NCI-H524 (cell line): ENCODE measurements around the gene CFDP1.
"Not testable (repeated sequence)": the region's sequence is repeated elsewhere in the genome, so short reads cannot be mapped to it uniquely, and the experiment has no call there.

Source experiments
- DNase-seq, 2 experiments: peaks; one replicate each; lab custom pipeline; 2025; lab: John Stamatoyannopoulos, UW

The CFDP1 gene

DNA sequence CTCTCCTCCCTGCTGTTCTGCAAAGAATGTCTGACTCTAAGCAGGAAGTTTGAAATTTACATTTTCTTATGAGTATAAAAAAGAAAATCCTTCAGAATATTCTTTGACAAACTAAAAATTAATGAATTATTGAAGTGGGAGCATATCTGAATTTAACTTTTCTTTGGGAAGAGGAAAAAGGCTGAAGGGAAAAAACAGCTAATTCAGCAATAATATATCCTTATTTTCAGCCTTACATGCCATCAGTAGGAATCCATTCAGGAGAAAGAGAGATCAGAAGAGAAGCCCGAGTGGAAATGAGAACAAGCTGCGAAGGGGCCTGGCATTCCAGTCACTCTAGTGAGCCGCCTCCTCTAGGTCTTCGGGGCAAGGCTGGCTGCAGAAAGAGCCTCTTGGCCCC, 140.1 kb downstream of the CFDP1 start:
- DNase-seq: no peak

DNA sequence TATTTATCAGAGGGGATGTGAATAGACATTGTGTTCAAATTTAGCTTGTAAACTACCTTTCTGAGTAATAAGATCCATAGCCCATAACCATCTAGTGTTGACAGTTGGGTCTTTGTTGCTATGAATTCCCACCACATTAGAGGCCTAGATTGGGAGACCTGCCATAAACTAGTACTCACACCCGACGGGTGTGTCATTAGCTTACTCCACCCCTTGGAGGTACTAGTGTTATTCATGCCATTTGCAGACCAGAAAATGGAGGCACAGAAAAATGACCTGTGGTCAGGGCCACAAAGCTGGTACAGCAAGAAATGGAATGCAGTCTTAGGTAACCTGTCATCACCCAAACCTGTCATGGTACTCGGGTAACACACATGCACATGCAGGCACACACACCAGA, 140.6 kb downstream of the CFDP1 start:
- DNase-seq: no peak

DNA sequence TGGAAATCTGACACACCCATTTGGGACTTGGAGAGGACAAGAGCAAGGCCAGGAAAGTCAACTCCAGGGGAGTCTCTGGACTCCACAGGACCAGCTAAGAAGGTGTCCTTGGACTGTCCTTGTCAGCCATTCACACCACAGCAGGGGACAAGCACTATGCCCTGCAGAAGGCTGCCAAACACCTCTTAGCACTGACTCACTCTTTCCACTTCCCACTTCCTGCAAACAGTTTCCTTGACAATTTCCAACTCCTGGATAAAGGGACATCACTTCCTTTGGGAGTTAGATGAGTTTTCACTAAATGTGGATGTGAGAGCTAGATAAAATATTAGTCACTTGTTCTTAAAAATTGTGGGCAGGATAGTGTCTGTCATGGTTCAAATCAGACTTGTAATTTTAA, 144.1 kb downstream of the CFDP1 start:
- DNase-seq: no peak

DNA sequence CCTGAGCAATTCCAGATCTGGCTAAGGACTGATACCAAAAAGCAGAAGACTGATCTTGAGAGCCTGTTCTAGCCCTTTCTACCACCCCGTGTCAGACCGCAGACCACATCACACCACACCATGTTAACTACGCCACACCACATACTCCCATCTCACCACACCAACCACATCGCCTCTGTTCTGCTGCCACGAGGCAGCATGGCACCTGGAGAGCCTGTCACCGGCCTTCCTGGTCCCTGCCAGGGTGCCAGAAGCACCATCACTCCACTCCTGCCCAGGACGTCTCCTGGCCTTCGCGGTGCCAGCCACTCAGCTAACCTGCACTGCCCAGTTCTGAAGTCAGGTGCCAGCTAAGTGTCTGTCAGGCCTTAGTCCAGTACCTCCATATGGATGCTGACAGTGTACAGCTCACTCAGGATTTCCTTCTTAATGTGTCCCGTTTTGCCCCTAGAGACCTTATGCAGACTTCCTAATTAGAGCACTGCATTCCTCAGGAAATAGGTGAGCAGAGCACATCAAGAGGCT, 144.6 kb downstream of the CFDP1 start:
- DNase-seq: no peak

DNA sequence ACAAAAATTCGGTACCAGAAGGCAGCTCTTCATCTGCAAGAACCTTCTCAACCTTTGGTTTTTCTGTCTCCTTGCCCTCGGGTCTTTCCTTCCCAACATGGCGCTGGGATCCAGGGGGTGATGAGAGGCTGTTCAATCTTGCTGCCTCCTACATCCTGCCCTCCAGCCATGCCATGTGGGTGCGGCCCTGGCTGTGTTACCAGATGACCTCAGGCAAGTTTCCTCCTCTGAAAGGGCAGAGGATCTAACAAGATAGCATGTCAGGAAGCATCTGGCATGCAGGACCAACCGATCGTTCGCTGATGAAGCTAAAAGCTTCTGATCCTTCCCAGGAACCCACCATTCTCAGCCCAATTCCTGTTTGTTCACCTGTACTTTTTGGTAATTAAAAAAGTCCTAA, 145.1 kb downstream of the CFDP1 start:
- DNase-seq: no peak

DNA sequence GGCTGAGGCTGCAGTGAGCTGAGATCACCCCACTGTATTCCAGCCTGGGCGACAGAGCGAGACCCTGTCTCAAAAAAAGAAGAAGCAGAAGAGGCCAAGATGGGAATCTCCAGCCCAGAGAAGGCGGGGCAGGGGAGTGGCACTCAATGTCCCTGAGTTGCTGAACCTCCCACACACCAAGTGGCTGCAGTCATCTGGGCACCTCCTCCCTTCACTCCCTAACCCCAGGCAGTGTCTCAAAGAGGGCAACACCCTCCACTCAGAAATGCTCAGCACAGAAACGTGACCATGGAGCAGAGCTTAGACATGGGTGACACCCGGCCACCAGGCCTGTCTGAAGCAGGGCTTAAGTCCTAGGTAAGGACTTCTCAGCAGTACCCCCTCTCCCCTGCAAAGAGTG, 145.6 kb downstream of the CFDP1 start:
- DNase-seq: peak in 1 of 2 experiments; percentile 29

DNA sequence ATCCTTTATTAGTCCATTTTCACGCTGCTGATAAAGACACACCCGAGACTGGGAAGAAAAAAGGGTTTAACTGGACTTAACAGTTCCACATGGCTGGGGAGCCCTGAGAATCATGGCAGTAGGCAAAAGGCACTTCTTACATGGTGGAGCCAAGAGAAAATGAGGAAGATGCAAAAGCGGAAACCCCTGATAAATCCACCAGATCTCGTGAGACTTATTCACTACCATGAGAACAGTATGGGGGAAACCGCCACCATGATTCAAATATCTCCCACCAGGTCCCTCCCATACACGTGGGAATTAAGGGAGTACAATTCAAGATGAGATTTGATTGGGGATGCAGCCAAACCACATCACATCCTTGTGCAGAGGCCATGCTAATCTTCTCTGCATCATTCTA, 146.9 kb downstream of the CFDP1 start:
- no peak for DNase-seq

DNA sequence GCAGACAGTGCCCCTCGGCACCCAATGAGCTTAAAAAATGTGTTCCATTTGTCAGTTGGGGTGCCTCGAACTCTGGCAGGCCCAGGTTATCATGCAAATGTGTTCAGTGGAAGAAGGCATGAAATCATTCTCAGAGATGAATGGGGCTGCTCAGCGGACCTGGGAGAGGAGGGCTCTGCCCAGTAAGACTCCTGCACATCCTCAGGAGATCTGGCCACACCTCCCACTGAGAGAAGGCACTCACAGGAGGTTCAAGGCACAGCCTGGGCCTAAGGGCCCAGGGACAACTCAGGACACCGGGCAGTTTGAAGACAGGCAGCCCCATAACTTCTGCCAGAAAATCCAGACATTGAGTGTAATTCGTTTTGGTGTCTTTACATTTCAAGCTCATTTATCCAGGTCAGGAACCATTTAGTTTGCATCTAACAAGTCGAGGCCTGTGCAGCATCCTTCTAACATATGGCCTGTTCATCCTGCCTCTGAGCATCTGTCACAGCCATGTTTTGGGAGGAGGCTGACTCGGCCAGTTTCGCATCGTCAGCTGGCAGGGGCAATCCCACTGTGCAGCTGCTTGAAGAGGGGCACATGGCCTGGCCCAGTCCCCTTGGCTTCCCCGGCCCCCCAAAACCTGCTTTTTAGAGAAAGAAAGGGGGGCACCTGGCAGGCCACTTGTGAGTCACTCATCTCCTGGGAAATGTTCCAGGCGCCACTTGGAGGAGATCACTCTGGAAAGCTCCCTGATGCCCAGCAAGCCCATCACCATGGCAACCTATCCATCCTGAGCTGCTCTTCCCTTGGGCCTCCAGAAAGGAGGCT, 150.6 kb downstream of the CFDP1 start:
- peak; percentile 98 to 100 for DNase-seq

DNA sequence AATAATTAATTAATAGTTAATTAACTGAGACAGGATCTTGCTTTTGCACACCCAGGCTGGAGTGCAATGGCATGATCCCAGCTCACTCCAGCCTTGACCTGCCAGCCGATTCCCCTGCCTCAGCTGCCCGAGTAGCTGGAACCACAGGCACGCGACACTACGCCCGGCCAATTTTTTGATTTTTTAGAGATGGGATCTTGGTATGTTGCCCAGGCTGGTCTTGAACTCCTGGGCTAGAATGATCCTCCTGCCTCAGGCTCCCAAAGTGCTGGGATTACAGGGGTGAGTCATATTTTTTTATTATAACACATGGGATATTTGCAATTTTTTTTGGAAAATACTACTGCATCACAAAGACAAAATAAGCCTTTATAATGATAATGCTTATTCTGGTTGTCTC, 151.5 kb downstream of the CFDP1 start:
- DNase-seq: no peak

DNA sequence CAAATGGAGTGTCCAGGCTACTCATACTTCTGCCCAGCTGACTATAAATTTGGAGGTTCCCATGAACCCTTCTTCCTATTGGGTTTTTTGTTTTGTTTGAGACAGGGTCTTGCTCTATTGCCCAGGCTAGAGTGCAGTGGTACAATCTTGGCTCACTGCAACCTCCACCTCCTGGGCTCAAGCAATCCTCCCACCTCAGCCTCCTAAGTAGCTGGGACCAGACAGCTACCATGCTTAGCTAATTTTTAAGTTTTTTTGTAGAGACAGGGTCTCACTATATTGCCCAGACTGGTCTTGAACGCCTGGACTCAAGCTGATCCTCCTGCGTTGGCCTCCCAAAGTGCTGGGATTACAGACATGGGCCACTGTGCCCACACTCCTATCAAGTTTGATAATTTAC, 152.3 kb downstream of the CFDP1 start:
- DNase-seq: not testable (repeated sequence)

DNA sequence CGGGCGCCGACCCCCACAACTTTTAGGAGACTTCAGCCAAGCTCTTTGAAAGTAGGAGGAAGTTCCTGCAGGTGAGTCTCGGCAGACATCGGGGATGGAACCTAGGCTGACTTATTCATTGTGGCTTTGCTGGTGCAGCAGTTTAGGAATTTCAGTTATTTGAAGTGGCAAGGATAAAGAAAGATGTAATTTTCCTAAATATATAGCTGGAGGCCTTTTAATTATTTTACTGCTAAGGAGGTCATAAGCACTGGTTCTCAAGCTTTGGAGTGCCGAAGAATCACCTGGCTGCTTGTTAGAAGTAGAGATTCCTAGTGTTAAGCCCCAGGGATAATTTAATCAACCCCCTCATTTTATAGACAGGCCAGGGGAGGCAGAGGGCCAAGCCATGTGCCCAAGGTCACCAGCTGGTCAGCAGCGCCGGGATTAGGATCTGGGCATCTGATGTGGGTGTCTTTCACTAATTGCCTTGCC, 152.9 kb downstream of the CFDP1 start:
- DNase-seq: peak; percentile 86 to 95

DNA sequence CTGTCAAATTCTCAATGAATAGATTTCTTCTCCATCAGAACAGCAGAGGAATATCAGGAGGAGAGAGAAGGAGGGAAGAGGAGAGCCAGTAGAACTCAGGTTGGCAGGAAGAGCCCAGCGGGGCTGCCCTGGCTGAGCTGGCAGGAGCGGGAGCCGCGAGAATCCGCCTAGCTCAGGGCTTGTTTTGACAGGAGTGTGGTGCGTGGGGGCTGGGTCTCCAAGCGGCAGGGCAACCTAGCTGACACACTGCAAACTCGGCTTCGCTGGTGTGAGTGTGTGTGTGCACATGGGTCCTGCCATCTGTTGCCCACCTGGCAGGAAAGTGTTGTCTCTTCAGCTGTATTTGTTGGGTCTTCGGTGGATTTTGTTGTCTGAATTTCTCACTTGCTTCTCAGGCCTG, 154.0 kb downstream of the CFDP1 start:
- peak; percentile 92 to 97 for DNase-seq

DNA sequence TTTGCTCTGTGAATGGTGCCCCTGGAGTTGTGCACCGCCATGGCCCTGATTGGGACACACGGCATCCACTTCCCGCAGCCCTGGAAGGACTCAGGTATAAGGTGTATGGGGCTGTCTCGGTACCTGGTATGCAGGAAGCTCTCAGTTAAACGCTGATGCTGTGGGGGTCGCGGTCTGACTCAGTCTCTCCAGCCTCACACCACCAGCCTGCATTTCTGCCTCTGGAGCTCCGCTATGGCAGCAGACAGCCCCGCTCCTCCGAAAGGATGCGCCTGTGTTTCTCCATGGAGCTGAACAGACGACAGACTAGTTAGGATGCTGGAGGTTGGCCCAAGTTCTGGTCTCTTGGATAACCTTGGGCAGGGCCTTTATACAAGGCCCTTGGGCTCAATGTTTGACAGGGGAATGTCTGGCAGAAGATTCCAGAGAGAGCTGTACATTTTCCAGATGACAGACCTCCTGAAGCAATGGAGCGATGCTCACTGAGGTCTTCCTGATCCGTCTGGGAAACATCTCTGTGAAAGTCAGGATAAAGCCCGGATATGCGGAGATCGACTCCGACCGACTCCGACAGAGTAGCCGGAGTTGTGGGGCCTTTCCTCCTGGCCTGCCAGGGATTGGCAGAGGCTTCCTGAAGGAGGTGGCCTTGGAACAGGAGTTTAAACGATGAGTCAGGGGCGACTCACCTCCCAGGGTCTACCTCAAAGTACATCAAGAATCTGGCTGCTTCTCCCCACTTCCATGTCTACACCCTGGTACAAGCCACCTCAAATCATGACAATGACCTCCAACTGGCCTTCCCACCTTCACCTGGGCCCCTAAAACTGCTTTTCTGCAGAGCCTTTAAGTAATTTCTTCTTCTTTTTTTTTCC, 160.0 kb downstream of the CFDP1 start:
- DNase-seq: no peak

DNA sequence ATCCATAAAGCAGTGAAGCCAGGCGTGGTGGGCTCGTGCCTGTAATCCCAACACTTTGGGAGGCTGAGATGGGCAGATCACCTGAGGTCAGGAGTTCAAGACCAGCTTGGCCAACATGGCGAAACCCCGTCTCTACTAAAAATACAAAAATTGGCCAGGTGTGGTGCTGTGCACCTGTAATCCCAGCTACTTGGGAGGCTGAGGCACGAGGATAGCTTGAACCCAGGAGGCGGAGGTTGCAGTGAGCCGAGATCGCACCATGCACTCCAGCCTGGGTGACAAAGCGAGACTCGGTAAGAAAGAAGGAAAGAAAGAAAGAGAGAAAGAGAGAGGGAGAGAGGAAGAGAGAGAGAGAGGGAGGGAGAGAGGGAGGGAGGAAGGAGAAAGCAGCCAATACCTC, 160.7 kb downstream of the CFDP1 start:
- not testable (repeated sequence) for DNase-seq

DNA sequence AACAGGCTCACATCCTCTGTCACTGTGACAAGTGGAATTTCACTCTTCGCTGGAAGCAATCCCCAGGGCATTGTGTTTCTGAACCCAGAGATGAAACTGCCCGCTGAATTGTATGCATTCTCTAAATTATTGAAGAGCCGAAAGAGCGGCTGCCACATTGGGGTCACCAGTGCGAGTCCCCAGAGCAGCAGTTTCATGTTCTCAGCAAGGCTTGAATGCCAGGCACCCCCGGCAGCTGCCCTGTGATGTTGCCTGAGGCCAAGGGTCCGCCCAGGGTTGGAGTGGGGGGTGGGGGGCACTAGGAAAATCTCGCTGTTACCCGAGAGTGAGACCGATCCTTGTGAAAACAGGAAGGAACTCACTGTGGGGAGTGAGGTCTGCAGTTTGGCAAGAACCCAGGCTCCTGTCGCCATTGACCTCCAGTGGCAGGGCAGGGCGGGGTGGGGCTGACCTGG, 161.2 kb downstream of the CFDP1 start:
- no peak for DNase-seq

DNA sequence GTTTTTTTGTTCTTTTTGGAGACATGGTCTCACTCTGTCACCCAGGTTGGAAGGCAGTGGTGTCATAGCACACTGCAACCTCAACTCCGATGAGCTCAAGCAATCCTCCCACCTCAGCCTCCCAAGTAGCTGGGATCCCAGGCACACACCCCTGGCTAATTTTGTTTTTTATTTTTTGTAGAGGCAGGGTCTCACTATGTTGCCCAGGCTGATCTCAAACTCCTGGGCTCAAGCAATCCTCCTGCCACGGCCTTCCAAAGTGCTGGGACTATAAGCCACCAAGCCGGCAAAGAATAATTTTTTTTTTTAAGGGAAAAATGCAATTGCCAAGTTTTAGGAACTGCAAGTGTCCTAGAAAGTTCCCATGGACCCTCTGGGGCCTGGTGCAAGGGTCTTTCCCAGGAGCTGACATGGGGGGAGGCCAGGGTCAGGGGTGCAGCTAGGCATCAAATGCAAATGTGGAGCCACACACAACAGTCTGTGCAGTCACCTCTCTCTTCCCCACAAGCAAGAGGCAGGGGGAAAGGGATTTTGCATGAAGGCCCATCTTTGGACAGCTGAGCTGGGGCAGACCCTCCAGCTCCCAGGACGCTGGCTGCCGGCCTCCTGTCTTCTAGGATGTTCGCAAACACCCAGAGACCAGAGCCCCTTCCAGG, 161.7 kb downstream of the CFDP1 start:
- DNase-seq: no peak

DNA sequence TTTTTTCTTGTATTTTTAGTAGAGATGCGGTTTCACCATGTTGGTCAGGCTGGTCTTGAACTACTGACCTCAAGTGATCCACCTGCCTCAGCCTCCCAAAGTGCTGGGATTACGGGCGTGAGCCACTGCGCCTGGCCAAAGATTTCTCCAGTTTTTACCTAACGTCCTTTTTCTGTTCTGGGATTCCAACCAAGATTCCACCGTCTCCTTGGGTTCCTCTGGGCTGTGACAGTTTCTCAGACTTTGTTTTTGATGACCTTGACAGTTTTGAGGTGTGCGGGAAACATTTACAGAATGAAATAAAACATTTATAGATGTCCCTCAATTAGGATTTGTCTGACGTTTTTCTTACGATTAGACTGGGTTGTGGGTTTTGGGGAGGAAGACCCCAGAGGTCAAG, 163.9 kb downstream of the CFDP1 start:
- DNase-seq: not testable (repeated sequence)

DNA sequence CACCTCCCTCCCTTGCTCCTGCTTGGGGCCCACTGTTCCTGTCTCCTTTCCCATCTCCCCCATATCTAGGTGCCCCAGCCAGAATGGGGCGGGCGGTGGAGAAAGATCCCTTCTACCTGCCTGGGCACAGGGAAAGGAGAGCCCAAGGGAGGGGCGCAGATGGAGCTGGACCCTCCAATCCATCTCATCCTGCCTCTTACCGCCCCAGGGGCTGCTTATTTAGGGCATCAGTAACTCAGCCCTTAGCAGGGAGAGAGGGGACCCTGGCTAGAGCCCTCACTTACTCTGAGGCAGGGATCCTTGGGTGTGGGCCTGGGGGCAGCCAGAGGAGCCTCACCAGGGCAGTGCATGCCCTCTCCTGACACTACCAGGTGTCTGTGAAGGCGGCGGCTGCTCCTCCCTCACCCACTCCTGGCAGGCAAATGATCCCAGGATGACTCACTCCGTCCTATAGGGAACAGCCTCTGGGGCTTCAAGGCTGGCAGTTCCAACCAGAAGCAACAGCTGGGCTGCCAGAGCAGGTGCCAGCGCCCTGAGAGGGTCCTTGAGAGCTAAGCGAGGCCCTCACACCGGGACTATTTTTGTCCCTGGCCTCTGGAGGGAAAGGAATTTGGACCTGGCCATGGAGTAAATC, 165.6 kb downstream of the CFDP1 start:
- DNase-seq: peak; percentile 98 to 99

DNA sequence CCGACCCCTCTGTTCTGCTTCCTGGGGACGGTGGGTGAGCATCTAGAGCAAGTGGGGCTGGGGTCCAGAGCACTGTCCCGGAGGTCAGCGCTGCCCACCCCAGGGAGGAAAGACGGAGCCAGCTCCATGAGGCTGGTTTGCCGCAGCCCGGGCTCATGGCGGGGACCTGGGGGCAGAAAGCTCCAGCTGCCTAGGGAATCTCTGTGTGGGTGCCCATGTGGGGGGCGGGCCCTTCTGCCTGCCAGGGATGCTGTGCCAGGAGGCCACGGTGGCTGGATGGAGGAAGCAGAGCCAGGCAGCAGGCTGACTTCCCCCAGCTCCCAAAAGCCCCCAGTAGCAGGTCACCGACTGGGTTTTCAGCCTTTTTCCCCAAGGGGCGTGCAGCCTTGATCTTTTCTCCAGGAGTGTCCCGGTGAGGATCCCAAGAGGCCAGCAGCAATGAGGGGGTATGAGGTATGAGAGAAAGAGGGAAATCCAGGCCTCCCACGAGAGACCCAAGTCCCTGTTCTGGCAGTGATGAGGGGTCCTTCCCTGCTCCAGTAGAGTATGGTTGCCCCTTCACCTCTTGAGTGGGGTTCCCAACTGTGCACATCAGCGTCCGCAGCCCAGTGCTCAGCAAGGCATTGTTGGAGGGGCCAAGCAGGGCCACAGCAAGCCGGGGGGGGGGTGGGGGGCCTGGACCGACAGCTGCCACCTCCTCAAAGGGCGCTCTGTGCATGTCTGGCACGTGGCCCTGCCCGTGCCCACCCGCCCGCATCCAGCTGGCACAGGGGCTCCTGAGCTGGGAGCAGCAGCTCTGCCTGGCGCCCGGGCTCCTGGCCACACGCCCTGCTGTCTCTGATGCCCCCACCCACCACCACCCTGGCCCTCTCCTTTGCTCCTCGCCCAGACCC, 166.3 kb downstream of the CFDP1 start:
- peak; percentile 70 to 83 for DNase-seq

DNA sequence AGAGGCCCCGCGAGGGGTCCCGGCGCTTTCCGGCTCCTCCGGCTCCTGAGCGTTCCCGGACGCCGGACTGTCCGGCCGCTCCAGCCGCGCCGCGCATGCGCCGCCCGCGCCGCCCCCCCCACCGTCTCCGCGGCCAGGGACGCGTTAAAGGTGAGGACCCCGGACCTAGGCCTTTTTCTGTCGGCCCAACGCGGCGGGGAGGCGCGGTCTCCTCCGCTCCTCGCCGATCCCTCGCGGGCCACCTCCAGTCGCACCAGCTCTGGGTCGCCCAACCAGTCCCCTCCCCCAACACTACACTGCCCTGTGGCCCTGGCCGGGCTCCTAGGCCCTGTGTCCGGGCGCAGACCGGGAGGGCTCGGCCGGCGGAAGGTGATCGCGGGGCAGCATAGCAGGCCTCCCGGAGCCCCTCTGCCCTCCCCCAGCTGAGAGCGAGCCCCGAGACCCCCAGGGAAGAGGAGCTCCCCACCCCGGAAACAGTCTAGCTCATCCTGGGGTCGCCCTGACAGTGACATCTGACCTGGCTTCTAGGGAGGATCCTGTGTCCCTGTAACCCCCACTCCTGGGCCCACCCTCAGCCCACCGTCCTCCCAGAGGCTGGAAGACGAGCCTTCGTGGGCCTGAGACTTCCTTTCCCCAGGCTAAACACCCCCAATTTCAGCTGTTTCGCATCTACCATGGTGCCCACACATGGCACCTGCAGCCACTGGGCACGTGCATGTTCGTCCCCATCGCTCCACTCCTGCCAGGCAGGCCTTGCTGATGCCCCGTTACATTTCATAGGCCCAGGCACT, 167.2 kb downstream of the CFDP1 start:
- peak; percentile 40 to 69 for DNase-seq
